ENCODE data around the gene ACP5. TPM values are rescaled to one million over a fixed set of nuclear protein-coding genes. Genes with fewer than 3 reads are reported as not detected.

ACP5 gene
- total and polyA plus RNA-seq, 10 of the 15 experiments (the other 5 are each of a cell fraction or from before 2014, with no cell fraction given), result 1.0 to 73.4 (median 36.8) TPM

GRCh38 chr19:11597202-11598102, 20.0 kb upstream of the ACP5 start, which contains the start of gene ZNF627:
TSS of gene ZNF627 (plus strand) at chr19:11597483. CDS start at chr19:11597628, 145 bp downstream.
- no TSS peak for BruUV-seq (replicated peaks)
- peak within 1 kb of the TSS; percentile 98 for H3K9ac ChIP-seq (ENCODE audit: control insufficient read depth, insufficient read depth, low read length)
- CTCF ChIA-PET, result interaction anchor here (0.7 to 1.4 kb wide), 4 partner anchors 9 to 327 kb away, joined by 3 to 4 read pairs (median 4); no protein-coding TSS in a partner anchor
- H3K36me3 ChIP-seq (ENCODE audit: control insufficient read depth in 2 of 2, insufficient read depth in 2 of 2, low read length in 1 of 2), result peaks cover 0 to 3% of the 10 kb centered on the region in 2 experiments; a peak in 1 of 4 replicates
- H4K20me1 ChIP-seq (ENCODE audit: control insufficient read depth, insufficient read depth), result no peaks in the 10 kb centered on the region
- peak within 1 kb of the TSS; percentile 99 for H3K27ac ChIP-seq (ENCODE audit: control insufficient read depth, insufficient read depth)
- RAD21 ChIA-PET (ENCODE audit: unreplicated experiment), result interaction anchor here (0.9 kb wide), 1 partner anchor 37 kb away, joined by 5 read pairs; no protein-coding TSS in a partner anchor
- intact Hi-C loops (cut with micrococcal nuclease; ENCODE audit: unreplicated experiment) (loop anchor here (5.0 kb wide), 1 partner anchor 215 kb away; the partner anchor contains the start of gene ZNF440), in situ Hi-C loops (cut with MboI) (loop anchor here (25.0 kb wide), 1 partner anchor 1565 kb away; the partner anchor contains the start of genes IER2 and STX10)
- H3K4me3 ChIP-seq, result peak within 1 kb of the TSS; percentile 83
- peak; percentile 94 for DNase-seq (ENCODE audit: low read depth, low spot score)
- SMC1A ChIA-PET (ENCODE audit: uncharacterized antibody, unreplicated experiment), result interaction anchor here (0.6 to 0.8 kb wide), 2 partner anchors 16 to 389 kb away, joined by 3 to 4 read pairs; no protein-coding TSS in a partner anchor
- POLR2A ChIA-PET, result interaction anchor here (0.6 to 1.7 kb wide), 7 partner anchors 14 to 1381 kb away, joined by 3 to 7 read pairs (median 4); partner anchors contain the start of gene ELOF1
- no peaks in the 10 kb centered on the region for H3K27me3 ChIP-seq (replicated peaks in 1 of 2; ENCODE audit: control insufficient read depth in 2 of 2, insufficient read depth in 2 of 2, low read length in 1 of 2)
- no peaks in the 10 kb centered on the region; the same call in none of the 3 replicates for H3K9me3 ChIP-seq (replicated peaks; ENCODE audit: control insufficient read depth, insufficient read depth, low read length)
- H2AFZ ChIP-seq (ENCODE audit: control insufficient read depth, low read depth, low read length), result peak within 1 kb of the TSS; percentile 81
- WGBS (ENCODE audit: insufficient coverage, insufficient replicate concordance, low lambda C conversion rate, missing lambda C conversion rate), result 2% methylated on average over 60 of the region's 67 CpGs
- peak within 1 kb of the TSS; percentile 77 for H3K4me2 ChIP-seq (ENCODE audit: control insufficient read depth, insufficient read depth)
- peaks cover 33% of the 10 kb centered on the region for H3K79me2 ChIP-seq (ENCODE audit: control insufficient read depth, insufficient read depth, low read length)
- FAIRE-seq, result peak; percentile 95
- ATAC-seq, result peak; percentile 99
- H3K4me1 ChIP-seq (ENCODE audit: control insufficient read depth, insufficient read depth, low read length), result peaks cover 14% of the 10 kb centered on the region
- TF ChIP-seq MEF2B (IDR thresholded peaks at IDR 0.05; ENCODE audit: partially characterized antibody, poor library complexity, severe bottlenecking), result peak; percentile 62
- no peak for TF ChIP-seq USF1 (IDR thresholded peaks at IDR 0.05; ENCODE audit: borderline replicate concordance, extremely low read length, insufficient read depth, low read depth, low read length)
- no peak for TF ChIP-seq CEBPZ (IDR thresholded peaks at IDR 0.05; ENCODE audit: low read depth, low read length)
- no peak for TF ChIP-seq ZBTB4 (CRISPR knock-in tag; IDR thresholded peaks at IDR 0.05)
- TF ChIP-seq NFYA (IDR thresholded peaks at IDR 0.05; ENCODE audit: borderline replicate concordance, low read depth, low read length), result no peak
- no peak for TF ChIP-seq PRDM15 (CRISPR knock-in tag; IDR thresholded peaks at IDR 0.05)
- no peak for TF ChIP-seq BRCA1 (IDR thresholded peaks at IDR 0.05; ENCODE audit: low read depth, low read length)
- no peak for TF ChIP-seq ZNF622 (IDR thresholded peaks at IDR 0.05)
